Hepatocyte (in vitro differentiated cells): Measurements from ENCODE around the gene PLEKHG5. TPM values are rescaled to one million over a fixed set of nuclear protein-coding genes. Genes with fewer than 3 reads are reported as not detected.

Source experiments
- DNase-seq: peaks from one replicate; pipeline ENCODE4 v3.0.0-alpha.2; 2016; ENCODE audit warnings: low spot score
- H2AFZ ChIP-seq: fragments of 200-600 bp; sonication (generic); 2 replicates; pipeline ENCODE4 v1.6.0; 2016; ENCODE audit warnings: antibody characterized with exemption, mild to moderate bottlenecking
- H3K27ac ChIP-seq: fragments of 200-600 bp; sonication (generic); 2 replicates; pipeline ENCODE4 v1.5.1; 2016; ENCODE audit warnings: mild to moderate bottlenecking
- H3K27me3 ChIP-seq: fragments of 200-600 bp; sonication (generic); 2 replicates; pipeline ENCODE4 v1.6.1; 2016
- H3K36me3 ChIP-seq: fragments of 200-600 bp; sonication (generic); replicated peaks from 2 replicates; pipeline ENCODE4 v1.5.1; 2016; ENCODE audit warnings: low read depth; ENCODE audit not compliant: insufficient read depth
- H3K4me1 ChIP-seq: fragments of 200-600 bp; sonication (generic); 2 replicates; pipeline ENCODE4 v1.5.1; 2016; ENCODE audit warnings: mild to moderate bottlenecking, moderate library complexity; ENCODE audit not compliant: insufficient read depth
- H3K4me2 ChIP-seq: fragments of 200-600 bp; sonication (generic); 2 replicates; pipeline ENCODE4 v1.6.0; 2016
- H3K4me3 ChIP-seq: fragments of 200-600 bp; sonication (generic); 2 replicates; pipeline ENCODE4 v1.5.1; 2016; ENCODE audit warnings: mild to moderate bottlenecking
- H3K79me2 ChIP-seq: fragments of 200-600 bp; sonication (generic); 2 replicates; pipeline ENCODE4 v1.6.0; 2017; ENCODE audit warnings: mild to moderate bottlenecking
- H3K9me2 ChIP-seq: fragments of 200-600 bp; sonication (generic); replicated peaks from 2 replicates; pipeline ENCODE4 v1.6.0; 2017; ENCODE audit warnings: mild to moderate bottlenecking; ENCODE audit not compliant: insufficient read depth
- H3K9me3 ChIP-seq: fragments of 200-600 bp; sonication (generic); 2 replicates; pipeline ENCODE4 v1.5.1; 2016; ENCODE audit warnings: low read depth, mild to moderate bottlenecking
- H4K20me1 ChIP-seq: fragments of 200-600 bp; sonication (generic); 2 replicates; pipeline ENCODE4 v1.6.0; 2016; ENCODE audit warnings: mild to moderate bottlenecking; ENCODE audit not compliant: insufficient read depth, poor library complexity, severe bottlenecking
- EZH2 ChIP-seq: fragments of 200-600 bp; sonication (generic); IDR thresholded peaks from 2 replicates; pipeline ENCODE4 v1.6.1; 2016; ENCODE audit warnings: antibody characterized with exemption, mild to moderate bottlenecking, borderline replicate concordance
- EZH2phosphoT487 ChIP-seq: fragments of 200-600 bp; sonication (generic); IDR thresholded peaks from one replicate; pipeline ENCODE4 v1.6.1; 2018; ENCODE audit warnings: antibody characterized with exemption, mild to moderate bottlenecking, low read depth, moderate library complexity; ENCODE audit not compliant: unreplicated experiment, severe bottlenecking
- WGBS: methylation state at CpG from one replicate; pipeline ENCODE4 v1.1.6; 2016; ENCODE audit warnings: low lambda C conversion rate; ENCODE audit errors: missing lambda C conversion rate; 5-methylcytosine and 5-hydroxymethylcytosine counted together
- polyA plus RNA-seq: library from polyadenylated mRNA; unstranded; fragments of >200 nt; fragmentation: Nextera tagmentation; extraction: Ambion mirVana; gene quantifications from 2 replicates; pipeline ENCODE4 v1.2.1, GENCODE V29; 2016
- total RNA-seq: library from RNA; depleted of rRNA; stranded (reverse); fragments of >200 nt; gene quantifications from 2 replicates; pipeline ENCODE4 v1.2.3, GENCODE V29; 2014
- TF ChIP-seq, protein P1 (sequence below): fragments of 200-600 bp; sonication (generic); IDR thresholded peaks from 2 replicates; pipeline ENCODE4 v1.5.1; 2016; ENCODE audit warnings: antibody characterized with exemption, mild to moderate bottlenecking; ENCODE audit not compliant: poor library complexity

Gene PLEKHG5
- total and polyA plus RNA-seq, 2 experiments from 2014 or later, result 11.5 to 13.3 TPM

DNA sequence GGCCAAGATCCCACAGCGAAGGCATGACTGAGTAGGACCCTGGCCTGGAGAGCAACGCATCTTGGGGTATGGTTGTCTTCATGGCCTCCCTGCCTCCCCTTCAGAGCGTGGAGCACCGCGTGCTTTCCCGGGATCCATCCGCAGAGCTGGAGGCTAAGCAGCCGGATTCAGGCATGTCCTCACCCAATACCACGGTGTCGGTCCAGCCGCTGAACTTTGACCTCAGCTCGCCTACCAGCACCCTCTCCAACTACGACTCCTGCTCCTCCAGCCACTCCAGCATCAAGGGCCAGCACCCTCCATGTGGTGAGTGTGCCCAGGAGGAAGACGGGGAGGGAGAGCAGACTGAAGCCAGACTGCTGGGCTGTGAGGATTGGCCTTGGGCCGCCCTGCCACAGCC, 47.1 kb downstream of the PLEKHG5 start:
- Histone ChIP-seq H3K4me2 (no peak overlapping the region), H3K27ac (no peak overlapping the region), H4K20me1 (no peaks in the 10 kb centered on the region), H3K27me3 (peaks cover 27% of the 10 kb centered on the region), H2AFZ (no peak overlapping the region), H3K9me3 (no peaks in the 10 kb centered on the region), H3K79me2 (no peaks in the 10 kb centered on the region), H3K4me3 (no peak overlapping the region), H3K9me2 (no peaks in the 10 kb centered on the region), H3K36me3 (no peaks in the 10 kb centered on the region), H3K4me1 (peaks cover 16% of the 10 kb centered on the region)
- WGBS, result 89% methylated on average over 15 of the region's 15 CpGs
- TF ChIP-seq EZH2 (no peak), EZH2phosphoT487 (no peak)
- TF ChIP-seq, protein P1, sequence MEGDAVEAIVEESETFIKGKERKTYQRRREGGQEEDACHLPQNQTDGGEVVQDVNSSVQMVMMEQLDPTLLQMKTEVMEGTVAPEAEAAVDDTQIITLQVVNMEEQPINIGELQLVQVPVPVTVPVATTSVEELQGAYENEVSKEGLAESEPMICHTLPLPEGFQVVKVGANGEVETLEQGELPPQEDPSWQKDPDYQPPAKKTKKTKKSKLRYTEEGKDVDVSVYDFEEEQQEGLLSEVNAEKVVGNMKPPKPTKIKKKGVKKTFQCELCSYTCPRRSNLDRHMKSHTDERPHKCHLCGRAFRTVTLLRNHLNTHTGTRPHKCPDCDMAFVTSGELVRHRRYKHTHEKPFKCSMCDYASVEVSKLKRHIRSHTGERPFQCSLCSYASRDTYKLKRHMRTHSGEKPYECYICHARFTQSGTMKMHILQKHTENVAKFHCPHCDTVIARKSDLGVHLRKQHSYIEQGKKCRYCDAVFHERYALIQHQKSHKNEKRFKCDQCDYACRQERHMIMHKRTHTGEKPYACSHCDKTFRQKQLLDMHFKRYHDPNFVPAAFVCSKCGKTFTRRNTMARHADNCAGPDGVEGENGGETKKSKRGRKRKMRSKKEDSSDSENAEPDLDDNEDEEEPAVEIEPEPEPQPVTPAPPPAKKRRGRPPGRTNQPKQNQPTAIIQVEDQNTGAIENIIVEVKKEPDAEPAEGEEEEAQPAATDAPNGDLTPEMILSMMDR, result no peak
- no peak for DNase-seq

DNA sequence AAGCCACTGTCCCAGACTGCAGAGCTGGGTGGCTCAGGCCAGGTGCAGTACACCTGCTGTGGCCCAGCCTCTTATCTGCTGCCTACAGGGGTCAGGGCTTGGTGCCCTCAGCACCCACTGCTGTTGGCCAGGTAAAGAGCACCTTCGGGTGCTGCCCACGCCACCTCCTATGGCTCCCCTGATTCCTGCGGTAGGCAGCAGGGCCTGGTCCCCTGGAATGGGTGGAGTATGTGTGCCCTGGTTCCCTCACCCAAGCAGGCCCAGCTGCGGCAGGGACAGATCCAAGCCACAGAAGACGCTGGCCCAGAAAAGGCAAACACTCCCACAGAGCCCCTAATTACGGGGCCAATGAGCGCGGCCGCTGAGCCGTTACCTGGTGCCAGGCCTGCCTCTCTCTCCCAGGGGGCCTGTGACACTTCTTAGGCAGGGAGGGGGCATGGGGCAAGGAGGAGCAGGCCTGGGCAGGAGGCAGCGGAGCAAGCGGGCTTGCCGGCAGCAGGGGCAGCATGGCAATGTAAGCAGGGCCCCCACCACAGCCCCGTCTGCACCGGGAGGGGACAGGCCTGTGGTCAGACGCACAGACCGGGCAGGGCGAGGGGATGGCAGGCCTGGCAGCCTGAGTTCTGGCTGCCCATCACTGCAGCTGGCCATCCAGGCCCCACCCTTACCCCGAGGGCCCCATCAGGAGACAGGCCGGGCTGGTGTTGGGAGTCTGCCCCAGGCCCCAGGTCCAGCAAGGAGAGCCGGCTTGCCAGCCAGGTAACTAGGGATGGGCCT, 47.9 kb downstream of the PLEKHG5 start:
- Histone ChIP-seq H3K36me3 (no peaks in the 10 kb centered on the region), H3K79me2 (no peaks in the 10 kb centered on the region), H4K20me1 (no peaks in the 10 kb centered on the region), H3K27ac (no peak overlapping the region), H3K27me3 (peaks cover 27% of the 10 kb centered on the region), H3K9me3 (no peaks in the 10 kb centered on the region), H2AFZ (no peak overlapping the region), H3K9me2 (no peaks in the 10 kb centered on the region), H3K4me2 (no peak overlapping the region), H3K4me3 (no peak overlapping the region), H3K4me1 (peaks cover 14% of the 10 kb centered on the region)
- TF ChIP-seq EZH2, result no peak
- 91% methylated on average over 21 of the region's 21 CpGs for WGBS
- DNase-seq, result no peak

DNA sequence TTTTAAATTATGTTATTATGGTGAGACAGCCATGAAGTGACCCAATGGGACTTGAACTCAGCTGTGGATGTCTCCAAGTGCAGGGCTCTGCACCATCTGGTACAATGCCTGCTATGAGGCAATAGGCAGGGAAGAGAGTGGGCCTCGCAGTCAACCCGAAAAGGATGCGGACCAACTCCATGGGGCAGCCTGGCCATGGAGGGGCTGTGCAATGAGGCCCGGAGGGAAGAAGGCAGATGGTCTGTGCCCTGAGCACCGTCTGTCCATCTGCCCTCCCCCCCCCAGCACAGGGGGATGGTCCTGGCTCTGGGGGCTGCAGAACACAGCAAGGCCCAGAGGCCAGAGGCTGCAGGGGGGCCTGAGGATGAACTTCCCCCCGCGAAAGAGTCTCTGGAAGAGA, 49.9 kb downstream of the PLEKHG5 start:
- DNase-seq, result no peak
- H3K9me2 ChIP-seq, result no peaks in the 10 kb centered on the region
- no peaks in the 10 kb centered on the region for H3K36me3 ChIP-seq
- no peak overlapping the region for H3K27ac ChIP-seq
- no peak overlapping the region for H3K4me3 ChIP-seq
- H4K20me1 ChIP-seq, result no peaks in the 10 kb centered on the region
- TF ChIP-seq EZH2 (no peak), EZH2phosphoT487 (no peak)
- TF ChIP-seq, protein P1, result no peak
- H3K4me1 ChIP-seq, result no peaks in the 10 kb centered on the region
- H3K9me3 ChIP-seq, result no peaks in the 10 kb centered on the region
- H3K4me2 ChIP-seq, result no peak overlapping the region
- peaks cover 10% of the 10 kb centered on the region for H3K27me3 ChIP-seq
- WGBS, result 80% methylated on average over 7 of the region's 7 CpGs
- no peak overlapping the region for H2AFZ ChIP-seq
- no peaks in the 10 kb centered on the region for H3K79me2 ChIP-seq

DNA sequence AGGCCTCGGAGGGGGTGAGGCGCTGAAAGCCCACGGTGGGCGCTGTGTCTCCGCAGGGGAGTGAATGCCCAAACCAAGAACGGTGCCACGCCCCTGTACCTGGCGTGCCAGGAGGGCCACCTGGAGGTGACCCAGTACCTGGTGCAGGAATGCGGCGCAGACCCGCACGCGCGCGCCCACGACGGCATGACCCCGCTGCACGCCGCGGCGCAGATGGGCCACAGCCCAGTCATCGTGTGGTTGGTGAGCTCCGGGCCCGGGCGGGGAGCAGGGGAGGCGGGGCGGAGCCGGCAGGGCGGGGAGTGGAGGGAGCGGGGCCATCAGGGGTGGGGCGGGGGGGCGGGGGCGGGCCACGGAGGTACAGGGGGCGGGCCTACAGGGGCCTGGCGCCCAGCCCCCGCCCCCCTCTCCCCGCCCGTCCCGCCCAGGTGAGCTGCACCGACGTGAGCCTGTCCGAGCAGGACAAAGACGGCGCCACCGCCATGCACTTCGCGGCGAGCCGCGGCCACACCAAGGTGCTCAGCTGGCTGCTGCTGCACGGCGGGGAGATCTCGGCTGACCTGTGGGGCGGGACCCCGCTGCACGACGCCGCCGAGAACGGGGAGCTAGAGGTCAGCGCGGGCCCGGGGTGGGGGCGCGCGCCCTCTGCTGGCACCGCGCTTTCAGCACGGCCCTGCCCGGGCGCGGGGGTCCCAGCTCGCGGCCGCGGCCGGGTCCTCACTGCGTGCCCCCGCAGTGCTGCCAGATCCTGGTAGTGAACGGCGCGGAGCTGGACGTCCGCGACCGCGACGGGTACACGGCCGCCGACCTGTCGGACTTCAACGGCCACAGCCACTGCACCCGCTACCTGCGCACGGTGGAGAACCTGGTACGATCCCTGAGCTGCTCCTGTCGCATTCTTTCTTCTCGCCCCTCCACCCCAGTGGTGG, 51.0 kb downstream of the PLEKHG5 start:
- no peak overlapping the region for H3K4me3 ChIP-seq
- H3K27me3 ChIP-seq, result peaks cover 7% of the 10 kb centered on the region
- H3K9me2 ChIP-seq, result no peaks in the 10 kb centered on the region
- WGBS, result 20% methylated on average over 40 of the region's 101 CpGs
- H3K4me1 ChIP-seq, result no peaks in the 10 kb centered on the region
- no peak overlapping the region for H3K27ac ChIP-seq
- H2AFZ ChIP-seq, result no peak overlapping the region
- H3K4me2 ChIP-seq, result peak overlapping the region; percentile 86
- no peaks in the 10 kb centered on the region for H3K9me3 ChIP-seq
- TF ChIP-seq, protein P1, result peak; percentile 38
- TF ChIP-seq EZH2phosphoT487, result no peak
- peak; percentile 6 for TF ChIP-seq EZH2
- H3K79me2 ChIP-seq, result no peaks in the 10 kb centered on the region
- H4K20me1 ChIP-seq, result no peaks in the 10 kb centered on the region
- no peaks in the 10 kb centered on the region for H3K36me3 ChIP-seq
- peak; percentile 84 for DNase-seq
